ENCODE results near the gene MYL3.

Gene MYL3

DNA sequence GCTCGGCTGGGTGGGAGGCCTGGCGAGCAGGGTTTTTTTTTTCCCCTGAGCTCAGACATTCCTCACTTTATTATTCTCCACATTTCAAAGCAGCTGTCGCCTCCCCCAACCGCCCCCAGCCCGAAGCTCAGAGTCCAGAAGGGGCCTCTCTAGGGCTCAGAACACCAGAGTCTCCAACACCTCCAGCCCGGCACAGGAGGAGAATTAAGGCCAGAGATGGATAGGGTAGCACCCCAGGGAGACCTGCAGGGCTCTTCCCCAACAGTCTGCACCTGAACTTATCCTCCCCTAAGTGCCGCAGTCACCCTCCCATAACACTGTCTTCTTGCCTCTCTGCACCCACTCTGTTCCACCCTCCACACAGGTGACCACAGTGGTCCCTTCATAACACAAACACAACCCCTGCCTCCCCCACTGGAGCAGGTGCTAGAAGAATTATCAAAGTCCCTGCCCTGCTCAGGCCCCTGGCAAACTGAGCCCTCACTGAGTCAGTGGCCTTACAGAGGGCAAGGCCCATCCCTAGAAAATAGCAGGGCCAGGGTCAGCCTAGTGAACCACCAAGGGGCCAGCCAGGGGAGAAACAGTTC lies 14.1 kb downstream of the MYL3 start:
- no peak for DNase-seq

GRCh38 chr3:46848271-46849044 lies 14.8 kb downstream of the MYL3 start:
- DNase-seq: peak; percentile 42

- DNase-seq: no peak
Observed at GRCh38 chr3:46847744-46848143, 15.5 kb downstream of the MYL3 start.

- DNase-seq: no peak
Observed at GRCh38 chr3:46846624-46847542, 16.4 kb downstream of the MYL3 start.

GRCh38 chr3:46845860-46846623 lies 17.2 kb downstream of the MYL3 start:
- peak; percentile 88 for DNase-seq

DNA sequence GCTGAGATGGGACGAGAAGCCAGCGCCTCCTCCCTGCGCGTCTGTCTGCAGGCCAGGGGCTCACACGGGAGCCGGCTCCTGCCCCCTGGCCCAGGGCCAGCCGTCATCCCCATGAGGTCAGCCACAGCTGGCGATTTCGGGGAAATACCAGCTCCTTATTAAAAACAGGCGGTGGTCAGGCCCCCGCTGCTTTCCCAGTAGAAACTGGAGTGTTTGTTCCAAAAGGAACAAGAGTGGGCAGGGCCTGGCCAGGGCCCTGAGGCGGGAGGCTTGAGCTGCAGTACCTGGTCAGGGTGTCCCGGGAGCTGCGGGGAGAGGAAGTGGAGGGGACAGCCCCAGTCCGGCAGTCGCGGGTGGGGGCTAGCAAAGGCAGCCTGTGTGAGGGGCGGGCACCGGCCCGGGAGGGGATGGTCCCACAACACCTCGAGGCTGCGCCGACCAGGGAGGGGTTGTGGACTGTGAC lies 17.8 kb downstream of the MYL3 start:
- peak; percentile 88 for DNase-seq

GRCh38 chr3:46844881-46845312 lies 18.3 kb downstream of the MYL3 start:
- DNase-seq: no peak

- DNase-seq: no peak
Observed at GRCh38 chr3:46844397-46844796, 18.8 kb downstream of the MYL3 start.

- DNase-seq: no peak
Observed at GRCh38 chr3:46843508-46843907, 19.7 kb downstream of the MYL3 start.

GRCh38 chr3:46840491-46840890 lies 22.8 kb downstream of the MYL3 start:
- DNase-seq: no peak

- DNase-seq: no peak
Observed at GRCh38 chr3:46838301-46838700, 24.9 kb downstream of the MYL3 start.

GRCh38 chr3:46835491-46835890 lies 27.8 kb downstream of the MYL3 start:
- DNase-seq: no peak

DNA sequence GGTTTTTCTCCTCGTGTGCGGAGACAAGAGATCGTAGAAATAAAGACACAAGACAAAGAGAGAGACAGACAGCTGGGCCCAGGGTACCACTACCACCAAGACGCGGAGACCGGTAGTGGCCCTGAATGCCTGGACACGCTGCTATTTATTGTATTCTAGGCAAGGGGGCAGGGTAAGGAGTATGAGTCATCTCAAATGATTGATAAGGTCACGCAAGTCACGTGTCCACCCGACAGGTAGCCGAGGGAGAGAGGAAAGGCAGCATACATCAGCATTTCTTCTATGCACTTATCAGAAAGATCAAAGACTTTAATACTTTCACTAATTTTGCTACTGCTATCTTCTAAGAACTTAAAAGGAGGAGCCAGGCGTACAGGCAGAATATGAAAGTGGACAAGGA lies 28.2 kb downstream of the MYL3 start:
- no peak for DNase-seq

GRCh38 chr3:46833346-46834300 lies 29.6 kb downstream of the MYL3 start:
- DNase-seq: no peak

DNA sequence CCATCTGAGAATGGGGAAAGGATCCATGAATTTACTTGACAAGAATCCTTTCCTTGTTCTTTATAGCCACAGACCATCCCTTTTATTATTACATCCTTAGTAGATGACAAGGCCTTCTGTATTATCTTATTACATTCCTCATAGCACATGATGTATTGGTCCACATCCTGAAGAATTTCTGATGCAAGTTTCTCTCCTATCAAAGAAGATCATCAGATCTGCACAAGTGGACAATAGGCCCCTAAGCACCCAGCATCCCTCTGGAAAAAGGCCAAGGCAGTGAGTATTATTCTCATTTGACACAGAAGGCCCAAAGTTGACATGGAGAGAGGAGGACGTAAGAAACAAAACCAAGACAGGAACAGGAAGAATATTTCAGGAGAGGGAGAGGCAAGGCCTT lies 31.4 kb downstream of the MYL3 start:
- no peak for DNase-seq

DNA sequence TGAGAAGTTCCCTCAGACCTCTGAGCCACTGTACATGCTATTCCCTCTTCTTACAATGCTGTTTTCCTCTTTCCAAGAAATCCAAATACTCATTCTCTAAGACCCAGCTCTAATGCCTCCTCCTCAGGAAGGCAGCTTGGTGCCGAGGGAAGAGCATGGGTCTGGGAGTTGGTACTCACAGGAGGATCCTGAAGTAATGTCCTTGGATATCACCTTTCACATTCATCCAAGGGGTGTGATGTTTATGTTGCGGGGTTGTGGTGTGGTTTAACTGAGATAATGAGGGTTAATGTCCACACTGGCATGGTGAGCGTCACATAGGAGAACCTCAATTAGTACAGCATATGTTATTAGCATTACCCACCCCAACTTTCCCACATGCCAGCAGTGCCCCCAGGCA lies 31.9 kb downstream of the MYL3 start:
- DNase-seq: no peak

- DNase-seq: no peak
Observed at GRCh38 chr3:46830801-46831200, 32.4 kb downstream of the MYL3 start.

DNA sequence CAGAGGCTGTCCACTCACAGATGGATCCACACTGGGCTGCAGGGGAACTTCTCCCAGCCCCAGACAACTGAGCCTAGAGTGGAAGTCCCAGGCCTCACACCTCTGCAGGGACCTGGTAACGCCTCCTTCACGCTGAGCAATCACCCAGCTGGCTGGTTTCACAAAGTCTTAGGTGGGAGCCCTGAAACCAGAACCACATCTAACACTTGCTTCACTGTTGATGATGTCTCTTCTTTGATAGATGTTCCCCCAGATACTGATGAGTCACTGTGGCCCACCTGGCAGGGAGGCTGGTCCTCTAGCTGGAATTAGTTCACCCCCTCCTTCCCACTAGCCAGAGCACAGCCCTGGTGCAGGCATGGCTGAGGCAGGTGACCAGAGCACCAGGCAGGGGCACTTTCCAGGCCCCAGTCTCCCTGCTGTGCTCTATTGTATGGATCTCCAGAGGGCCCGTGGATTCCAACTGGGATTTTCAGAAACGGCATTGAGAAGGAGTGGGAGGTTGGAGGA lies 33.5 kb downstream of the MYL3 start:
- no peak for DNase-seq

DNA sequence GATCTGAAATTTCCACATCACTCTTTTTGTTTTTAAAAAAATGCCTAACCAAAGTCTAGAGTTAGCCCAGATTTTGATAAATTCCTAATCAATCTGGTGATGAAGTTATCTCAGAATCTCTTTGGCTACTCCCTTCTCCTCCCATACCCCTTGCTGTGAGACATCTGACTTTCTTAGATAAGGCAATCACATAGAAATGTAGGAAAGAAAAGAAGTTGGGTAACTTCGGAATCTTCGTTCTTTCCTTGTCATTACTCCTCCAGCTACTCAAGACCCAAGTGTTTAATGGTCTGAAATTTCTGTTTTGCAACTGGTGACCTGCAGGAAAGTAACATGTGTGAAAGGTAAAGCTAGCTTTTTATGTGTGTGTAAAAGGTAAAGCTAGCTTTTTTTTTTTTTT lies 37.8 kb downstream of the MYL3 start:
- DNase-seq: no peak

DNA sequence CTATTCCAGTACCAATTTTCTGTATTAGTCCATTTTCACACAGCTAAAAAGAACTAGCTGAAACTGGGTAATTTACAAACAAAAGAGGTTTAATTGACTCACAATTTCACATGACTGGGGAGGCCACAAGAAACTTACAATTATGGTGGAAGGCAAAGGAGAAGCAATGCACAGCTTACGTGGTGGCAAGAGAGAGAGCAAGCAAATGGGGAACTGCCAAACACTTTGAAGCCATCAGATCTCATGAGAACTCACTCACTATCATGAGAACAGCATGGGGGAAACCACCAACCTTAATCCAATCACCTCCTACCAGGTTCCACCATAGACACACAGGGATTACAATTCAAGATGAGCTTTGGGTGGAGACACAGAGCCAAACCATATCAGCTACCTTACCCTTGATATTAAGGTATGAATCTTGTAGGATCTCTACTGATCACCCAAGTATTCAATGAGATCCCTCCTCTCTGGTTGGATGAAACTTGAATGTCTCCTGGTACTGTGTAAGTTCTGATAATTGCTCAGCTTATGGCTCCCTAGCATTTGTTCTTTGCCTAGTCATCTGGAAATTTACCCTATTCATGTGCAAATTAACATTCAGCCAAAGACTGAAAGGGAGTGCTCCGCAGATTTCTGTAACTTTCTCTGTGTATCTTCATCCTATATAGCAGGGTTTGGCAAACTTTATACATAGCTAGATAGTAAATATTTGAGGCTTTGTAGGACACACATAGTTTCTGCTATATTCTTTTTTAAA lies 38.9 kb downstream of the MYL3 start:
- no peak for DNase-seq
